ENCODE results near the gene DENND4A.
"Not testable (repeated sequence)": the region's sequence is repeated elsewhere in the genome, so short reads cannot be mapped to it uniquely, and the experiment has no call there.

The DENND4A gene

GRCh38 chr15:65751431-65751830 lies 40.7 kb downstream of the DENND4A start:
- DNase-seq: no peak

- no peak for DNase-seq
Observed at GRCh38 chr15:65747265-65747664, 44.8 kb downstream of the DENND4A start.

GRCh38 chr15:65743637-65744252 lies 48.3 kb downstream of the DENND4A start:
- no peak for DNase-seq

GRCh38 chr15:65740148-65740547 lies 51.9 kb downstream of the DENND4A start:
- DNase-seq: no peak

- DNase-seq: no peak
Observed at GRCh38 chr15:65738649-65739048, 53.4 kb downstream of the DENND4A start.

GRCh38 chr15:65733599-65733998 lies 58.5 kb downstream of the DENND4A start:
- DNase-seq: not testable (repeated sequence)

- no peak for DNase-seq
Observed at GRCh38 chr15:65732698-65733097, 59.4 kb downstream of the DENND4A start.

GRCh38 chr15:65731926-65732325 lies 60.2 kb downstream of the DENND4A start:
- no peak for DNase-seq

- no peak for DNase-seq
Observed at GRCh38 chr15:65730549-65731172, 61.4 kb downstream of the DENND4A start.

- no peak for DNase-seq
Observed at GRCh38 chr15:65724464-65725215, 67.5 kb downstream of the DENND4A start.

- DNase-seq: no peak
Observed at GRCh38 chr15:65723876-65724275, 68.2 kb downstream of the DENND4A start.

GRCh38 chr15:65722191-65722590 lies 69.9 kb downstream of the DENND4A start:
- no peak for DNase-seq

- DNase-seq: no peak
Observed at GRCh38 chr15:65712415-65712814, 79.7 kb downstream of the DENND4A start.

GRCh38 chr15:65695081-65695480 lies 97.0 kb downstream of the DENND4A start:
- DNase-seq: no peak

- DNase-seq: no peak
Observed at GRCh38 chr15:65690778-65691177, 101.3 kb downstream of the DENND4A start.

- no peak for DNase-seq
Observed at GRCh38 chr15:65690173-65690572, 101.9 kb downstream of the DENND4A start.

GRCh38 chr15:65688462-65688861 lies 103.6 kb downstream of the DENND4A start:
- no peak for DNase-seq

GRCh38 chr15:65682404-65682911 lies 109.6 kb downstream of the DENND4A start:
- no peak for DNase-seq

- DNase-seq: no peak
Observed at GRCh38 chr15:65680544-65680943, 111.5 kb downstream of the DENND4A start.

- DNase-seq: no peak
Observed at GRCh38 chr15:65676123-65676522, 116.0 kb downstream of the DENND4A start.

- no peak for DNase-seq
Observed at GRCh38 chr15:65675551-65675950, 116.5 kb downstream of the DENND4A start.

- DNase-seq: no peak
Observed at GRCh38 chr15:65666257-65666656, 125.8 kb downstream of the DENND4A start.

- DNase-seq: no peak
Observed at GRCh38 chr15:65663521-65663920, 128.6 kb downstream of the DENND4A start.

- no peak for DNase-seq
Observed at GRCh38 chr15:65660927-65661326, 131.2 kb downstream of the DENND4A start.

Measured in NCI-H2029 (cell line).